ENCODE results near the gene TMF1.

TMF1 gene

DNA sequence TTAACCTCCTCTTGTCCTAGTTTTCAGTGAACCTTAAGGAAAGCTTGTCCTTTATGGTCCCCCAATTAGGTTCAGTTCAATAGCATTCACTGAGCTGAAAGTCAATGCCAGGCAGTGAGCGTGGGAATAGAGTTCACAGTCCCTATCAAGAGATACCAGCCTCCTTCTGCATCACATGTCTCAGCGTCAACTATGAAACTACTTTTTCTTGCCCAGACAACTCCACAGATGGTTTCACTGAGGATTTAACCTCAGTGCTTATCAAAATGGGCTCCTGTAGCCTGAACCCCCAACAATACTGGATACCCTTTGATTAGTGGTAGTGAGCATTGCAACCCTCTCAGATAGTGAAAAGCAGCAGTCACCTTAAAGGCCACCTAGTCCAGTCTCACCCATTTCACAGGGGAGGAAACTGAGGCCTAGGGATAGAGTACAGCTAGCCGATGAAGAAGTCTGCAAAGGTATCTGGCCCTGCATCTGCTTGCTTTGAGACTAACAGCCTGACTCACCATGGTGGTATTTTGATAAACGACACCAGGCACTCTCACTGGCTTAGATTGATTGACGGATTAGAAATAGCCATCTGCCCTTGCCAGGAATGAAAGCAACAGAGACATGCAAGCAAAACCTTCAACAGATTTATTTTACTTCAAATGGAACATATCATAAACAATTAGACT lies 29.6 kb upstream of the TMF1 start:
- DNase-seq (ENCODE audit: low spot score) = peak; percentile 35

DNA sequence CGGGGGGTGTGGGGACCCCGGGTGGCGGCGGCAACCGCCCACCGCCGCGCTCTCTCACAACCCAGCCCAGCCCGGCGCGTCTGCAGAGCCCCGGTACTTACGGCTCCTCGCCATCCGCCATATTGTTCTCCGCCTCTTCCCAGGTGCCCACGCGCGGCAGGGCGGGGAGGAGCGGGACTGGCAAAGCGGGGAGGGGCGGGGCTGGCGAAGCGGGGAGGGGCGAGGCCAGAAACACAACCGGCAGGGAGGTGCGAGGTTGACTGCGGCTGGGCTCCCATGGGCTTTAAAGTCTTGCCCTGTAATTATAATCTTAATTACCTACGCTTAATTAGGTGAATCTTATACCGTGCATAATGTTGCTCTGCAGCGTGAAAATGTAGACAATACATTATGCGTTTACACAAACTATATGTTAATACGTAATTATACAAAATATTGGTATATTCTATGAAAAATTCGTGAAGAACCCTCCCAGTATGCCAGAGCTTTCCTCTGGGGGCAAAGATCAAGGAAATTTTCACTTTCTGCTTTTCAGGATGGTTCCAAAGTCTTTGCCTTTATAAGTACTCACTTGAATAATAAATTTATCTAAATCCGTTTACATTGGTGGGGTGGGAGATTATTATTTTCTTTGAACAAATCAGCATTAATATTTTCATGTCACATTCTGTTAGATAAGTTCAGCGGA lies 28.2 kb upstream of the TMF1 start, which contains the start of gene UBA3:
TSS of gene UBA3 (minus strand) at position 133 of the 688 bp plus-strand sequence. CDS start at position 121, 12 bp downstream.
- peak; percentile 90 for DNase-seq (ENCODE audit: low spot score)

DNA sequence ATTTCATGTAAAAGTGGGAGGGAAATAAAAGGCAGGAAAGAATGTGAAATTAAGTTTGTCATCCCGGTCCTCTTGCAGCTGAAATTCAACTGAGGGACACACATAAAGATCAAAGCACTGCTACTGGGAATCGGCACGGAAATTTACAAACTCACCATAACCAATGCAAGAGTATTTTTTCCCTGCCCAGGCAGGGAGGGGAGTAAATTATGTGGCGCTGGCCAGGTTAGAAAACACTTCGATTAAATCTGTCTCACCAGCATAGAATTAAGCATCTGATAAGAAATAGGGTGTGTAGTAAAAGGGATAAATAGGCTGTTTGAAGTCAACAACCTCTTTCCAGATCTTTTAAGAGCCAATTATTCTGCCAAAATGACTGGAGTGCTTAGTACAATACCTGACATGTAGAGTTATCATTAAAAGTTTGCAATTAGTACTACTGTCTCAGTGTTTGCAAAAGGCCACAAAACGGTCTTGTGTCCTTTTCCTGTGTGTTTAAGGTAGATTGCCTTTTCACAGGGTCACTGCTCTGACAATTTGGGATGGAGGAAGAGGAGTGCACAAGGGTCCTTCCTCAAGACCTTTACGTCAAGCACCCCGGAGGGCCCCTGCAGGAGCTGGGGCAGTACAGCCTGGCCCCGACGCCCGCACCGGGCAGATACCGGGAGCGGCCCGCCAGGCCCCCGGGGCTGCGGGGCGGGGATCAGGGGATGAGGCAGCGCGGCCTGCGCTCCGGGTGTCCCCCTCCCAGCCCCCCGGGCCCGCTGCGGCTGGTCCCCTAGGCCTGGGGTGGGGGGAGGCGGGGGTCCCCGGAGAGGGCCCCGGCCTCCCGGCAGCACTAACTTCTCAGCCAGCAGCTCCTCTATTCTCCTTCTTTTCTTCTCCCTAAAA lies 27.4 kb upstream of the TMF1 start:
- peak; percentile 18 for DNase-seq (ENCODE audit: low spot score)

DNA sequence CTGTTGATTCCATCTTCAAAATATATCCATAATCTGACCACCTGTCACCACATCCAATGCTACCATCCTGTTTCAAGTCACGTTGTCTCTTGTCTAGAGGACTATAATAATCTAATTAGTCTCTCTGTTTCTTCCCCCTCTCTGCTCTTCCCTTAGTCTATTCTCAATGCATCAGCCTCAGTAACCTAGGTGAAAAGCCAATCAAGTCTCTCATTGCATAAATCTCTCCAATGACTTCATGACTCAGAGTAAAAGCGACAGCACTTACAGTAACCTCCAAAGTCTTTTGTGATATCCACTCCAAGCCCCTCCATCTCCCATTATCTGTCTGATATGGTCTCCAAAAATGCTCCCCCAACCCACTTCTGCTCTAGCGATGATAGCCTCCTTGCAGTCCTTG lies 20.8 kb upstream of the TMF1 start:
- DNase-seq (ENCODE audit: low spot score) = no peak

DNA sequence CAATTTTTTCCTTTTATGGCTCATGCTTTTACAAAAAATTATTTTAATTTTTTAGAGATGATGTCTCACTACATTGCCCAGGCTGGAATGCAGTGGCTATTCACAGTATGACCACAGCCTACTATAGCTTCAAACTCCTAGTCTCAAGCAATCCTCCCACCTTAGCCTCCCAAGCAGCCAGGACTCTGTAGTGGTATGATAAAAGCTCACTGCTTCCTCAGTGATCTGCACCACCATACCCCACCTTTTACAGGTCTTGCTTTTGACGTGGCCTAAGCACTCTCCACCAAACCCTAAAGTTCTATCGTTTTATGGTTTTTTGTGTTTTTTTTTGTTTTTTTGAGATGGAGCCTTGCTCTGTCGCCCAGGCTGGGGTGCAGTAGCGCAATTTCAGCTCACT lies 14.0 kb upstream of the TMF1 start:
- DNase-seq (ENCODE audit: low spot score) = no peak

DNA sequence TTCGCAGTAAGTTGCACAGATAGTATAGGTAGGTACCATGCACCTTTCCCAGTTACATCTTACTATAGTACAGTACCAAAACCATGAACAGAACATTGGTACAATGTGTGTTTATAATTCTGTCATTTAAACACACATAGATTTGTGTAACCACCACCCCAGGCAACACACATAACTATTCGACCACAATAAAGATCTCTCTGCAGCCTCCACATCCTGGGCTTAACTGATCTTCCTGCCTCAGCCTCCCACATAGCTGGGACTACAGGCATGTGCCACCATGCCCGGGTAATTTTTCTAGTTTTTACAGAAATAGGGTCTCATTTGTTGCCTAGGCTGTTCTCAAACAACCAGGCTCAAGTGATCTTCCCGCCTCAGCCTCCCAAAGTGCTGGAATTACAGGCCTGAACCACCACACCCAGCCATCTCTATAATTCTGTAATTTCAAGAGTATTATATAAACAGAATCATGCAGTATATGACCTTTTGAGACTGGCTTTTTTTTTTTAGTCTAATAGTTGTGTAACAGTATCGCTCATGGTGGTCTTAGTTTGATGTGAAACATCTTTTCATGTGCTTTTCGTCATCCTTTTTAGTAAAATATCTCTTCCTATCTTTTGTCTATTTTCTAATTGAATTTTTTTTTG lies 13.3 kb upstream of the TMF1 start:
- DNase-seq (ENCODE audit: low spot score) = peak; percentile 45

DNA sequence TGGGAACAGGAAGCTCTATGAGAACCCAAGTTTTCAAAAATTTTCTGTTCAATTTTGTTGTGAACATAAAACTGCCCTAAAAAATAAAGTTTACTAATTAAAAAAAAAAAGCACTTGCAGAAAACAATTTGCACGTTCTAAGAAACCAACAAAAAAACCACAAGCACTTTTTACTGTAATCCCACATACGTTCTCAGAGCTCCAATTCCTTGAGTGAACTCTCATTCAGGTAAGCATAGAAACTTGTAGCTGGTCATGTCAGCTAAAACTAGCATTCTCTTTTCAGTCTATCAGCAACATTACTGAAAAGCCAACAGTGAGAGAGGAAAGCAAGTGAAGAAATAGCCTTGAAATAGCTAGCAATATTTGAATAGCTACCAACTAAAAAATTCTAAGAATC lies 11.5 kb upstream of the TMF1 start:
- peak; percentile 69 for DNase-seq (ENCODE audit: low spot score)

DNA sequence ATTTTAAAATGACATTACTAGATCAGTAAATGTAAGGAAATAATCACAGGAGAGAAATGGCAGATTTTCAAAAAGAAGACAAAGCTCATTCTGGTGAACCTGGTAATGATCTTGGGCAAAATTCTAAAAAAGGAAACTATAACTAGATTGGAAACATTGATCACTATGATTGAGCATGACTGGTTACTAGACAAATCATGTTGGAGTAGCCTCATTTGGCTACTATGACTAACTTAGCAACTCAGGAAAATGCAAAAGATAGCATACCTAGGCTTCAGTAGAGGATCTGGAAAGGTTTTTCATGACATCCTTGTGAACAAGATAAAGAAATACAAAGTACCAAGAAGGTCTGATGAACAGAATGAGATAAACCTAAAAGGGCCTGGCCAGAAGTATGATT lies 7.6 kb upstream of the TMF1 start:
- DNase-seq (ENCODE audit: low spot score) = no peak

DNA sequence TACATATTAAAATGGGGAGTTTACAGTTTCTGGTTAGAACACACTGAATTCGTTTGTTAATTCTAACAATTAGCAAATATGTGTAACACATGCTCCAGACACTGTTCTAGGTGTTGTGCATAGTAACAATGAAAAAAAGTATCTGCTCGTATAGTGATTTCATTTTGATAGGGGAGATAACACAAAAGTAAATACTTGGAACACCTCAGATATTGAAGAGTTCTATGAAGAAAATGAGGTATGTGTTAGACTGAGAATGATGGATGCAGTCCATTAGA lies 6.8 kb upstream of the TMF1 start:
- DNase-seq (ENCODE audit: low spot score) = no peak

DNA sequence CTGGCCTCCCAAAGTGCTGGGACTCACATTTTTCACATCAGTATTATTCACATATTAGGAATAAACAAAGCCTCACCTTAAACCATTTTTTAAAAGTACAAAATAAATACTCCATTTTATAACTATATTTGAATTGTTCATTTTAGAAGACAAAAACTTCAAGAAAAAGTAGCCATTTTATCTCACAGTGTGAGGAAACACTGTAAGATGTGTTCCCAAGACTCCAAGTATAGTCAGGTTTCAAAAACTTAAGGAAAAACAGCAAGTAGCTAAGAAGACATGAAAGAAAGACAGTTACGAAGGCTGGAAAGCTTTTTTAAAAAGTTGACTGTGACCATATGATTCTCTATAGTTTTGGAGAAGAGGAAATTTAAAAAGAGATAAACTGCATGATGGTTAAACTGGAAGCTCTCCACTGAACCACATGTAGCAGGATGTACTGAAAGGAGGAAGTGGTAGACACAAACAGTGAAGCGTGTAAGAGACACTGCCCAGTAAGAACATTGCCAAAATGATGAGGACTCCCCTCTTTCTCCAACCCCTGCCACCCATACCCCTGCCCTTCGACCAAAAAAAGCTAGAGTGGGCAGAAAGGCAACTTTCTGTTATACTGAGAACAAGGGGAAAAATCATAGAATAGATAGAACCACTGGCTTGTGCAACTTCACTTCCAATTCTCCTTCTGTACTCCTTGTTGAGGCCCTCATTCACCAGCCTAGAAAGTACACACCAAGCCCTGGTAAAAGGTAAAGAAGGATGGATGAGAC lies 6.2 kb upstream of the TMF1 start:
- peak; percentile 25 for DNase-seq (ENCODE audit: low spot score)

DNA sequence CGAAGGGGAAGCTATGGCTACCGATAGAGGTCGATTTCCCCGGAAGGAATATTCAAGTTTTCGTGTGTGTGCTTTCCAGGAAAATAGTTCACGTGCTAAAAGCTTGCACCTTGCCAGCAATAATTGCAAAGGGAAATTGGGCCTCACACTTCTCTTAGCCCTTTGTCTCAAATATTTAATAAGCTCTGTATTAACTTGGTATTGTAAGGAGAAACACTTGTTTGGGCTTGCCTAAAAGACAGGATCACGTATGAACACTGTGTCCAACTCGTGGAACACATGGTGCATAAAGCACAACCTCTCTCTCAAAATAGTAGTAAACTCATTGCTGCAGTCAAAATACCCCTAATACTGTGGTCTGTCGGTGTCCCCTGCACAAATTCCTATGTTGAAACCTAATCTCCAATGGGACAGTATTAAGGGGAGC lies 352 bp upstream of the TMF1 start:
- no peak for DNase-seq (ENCODE audit: low spot score)

DNA sequence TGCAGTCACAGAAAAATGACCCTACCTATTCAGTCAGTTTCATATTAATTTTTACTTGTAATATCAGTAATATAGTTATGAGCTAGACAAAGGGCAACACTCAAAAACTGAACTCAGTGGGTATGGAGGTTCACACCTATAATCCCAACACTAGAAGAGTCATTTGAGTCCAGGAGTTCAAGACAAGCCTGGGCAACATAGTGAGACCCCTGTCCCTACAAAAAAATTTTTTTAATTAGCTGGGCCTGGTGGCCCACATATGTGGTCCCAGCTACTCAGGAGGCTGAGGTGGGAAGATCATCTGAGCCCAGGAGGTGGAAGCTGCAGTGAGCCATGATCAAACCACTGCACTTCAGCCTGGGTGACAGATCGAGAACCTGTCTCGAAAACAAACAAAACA lies 3.1 kb downstream of the TMF1 start:
- DNase-seq (ENCODE audit: low spot score) = no peak

DNA sequence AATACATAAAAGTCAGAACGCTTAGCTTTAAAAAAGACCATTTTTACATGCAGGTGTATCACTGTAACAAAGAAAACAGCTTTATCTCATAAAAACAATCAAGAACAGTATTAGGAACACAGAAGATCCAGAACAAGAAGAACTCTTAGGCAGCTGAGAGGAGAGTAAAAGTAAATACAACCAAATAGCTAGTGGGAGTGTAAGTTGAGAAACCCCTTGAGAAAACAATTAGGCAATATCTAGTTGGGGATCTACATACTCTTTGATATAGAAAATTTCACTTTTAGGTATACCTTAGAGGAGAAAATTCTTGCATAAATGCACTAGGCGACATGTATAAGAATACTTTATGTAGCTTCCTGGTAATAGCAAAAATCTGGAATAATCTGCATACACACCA lies 7.5 kb downstream of the TMF1 start:
- no peak for DNase-seq (ENCODE audit: low spot score)

DNA sequence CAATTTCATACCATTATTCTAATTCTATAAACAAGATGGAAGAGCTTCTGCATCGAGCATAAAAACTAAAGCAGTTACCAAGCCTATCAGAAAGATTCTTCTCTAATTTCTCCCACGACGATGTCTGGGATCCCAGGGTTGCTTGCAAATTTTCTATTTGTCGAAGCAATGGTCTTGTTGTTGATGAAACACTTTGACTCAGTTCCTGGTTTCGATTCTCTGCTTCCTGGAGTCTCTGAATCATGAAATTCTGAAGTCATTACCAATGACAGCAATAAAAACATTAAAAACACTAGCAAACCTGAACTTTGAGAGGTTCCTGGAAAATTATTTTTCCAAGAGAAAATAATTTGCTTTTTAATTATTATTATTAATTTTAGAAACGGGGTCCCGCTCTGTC lies 18.7 kb downstream of the TMF1 start:
- no peak for DNase-seq (ENCODE audit: low spot score)

DNA sequence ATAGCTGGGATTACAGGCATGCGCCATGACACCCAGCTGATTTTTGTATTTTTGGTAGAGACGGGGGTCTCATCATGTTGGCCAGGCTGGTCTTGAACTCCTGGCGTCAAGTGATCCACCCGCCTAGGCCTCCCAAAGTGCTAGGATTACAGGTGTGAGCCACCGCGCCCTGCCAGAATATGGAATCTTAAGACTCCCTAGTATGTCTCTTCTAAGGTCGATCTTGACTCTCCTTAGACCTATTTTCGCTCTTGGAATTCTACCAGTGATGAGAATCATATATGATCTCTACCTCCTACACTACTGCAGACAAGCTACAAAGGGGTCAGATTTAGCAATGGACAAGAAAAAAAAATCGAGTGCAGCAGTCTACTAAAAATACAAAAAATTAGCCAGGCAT lies 19.4 kb downstream of the TMF1 start:
- no peak for DNase-seq (ENCODE audit: low spot score)

DNA sequence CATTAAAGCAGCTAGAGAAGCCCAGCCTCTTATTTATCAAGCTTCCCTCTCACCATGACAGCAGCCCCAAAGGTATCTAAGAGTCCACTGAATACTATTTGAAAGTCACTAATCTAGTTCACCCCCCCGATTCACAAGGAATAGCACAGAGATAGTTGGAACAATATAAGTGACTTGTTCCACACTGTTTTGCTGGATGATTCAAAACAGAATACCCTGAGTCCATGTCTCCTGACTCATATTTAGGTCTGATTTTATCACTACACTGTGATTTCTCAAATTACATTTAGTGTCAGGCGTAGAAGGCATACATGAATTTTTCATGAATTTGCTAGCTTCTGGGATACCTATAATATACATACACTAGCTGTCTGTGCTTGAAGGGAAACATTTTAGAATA lies 20.0 kb downstream of the TMF1 start:
- DNase-seq (ENCODE audit: low spot score) = no peak

DNA sequence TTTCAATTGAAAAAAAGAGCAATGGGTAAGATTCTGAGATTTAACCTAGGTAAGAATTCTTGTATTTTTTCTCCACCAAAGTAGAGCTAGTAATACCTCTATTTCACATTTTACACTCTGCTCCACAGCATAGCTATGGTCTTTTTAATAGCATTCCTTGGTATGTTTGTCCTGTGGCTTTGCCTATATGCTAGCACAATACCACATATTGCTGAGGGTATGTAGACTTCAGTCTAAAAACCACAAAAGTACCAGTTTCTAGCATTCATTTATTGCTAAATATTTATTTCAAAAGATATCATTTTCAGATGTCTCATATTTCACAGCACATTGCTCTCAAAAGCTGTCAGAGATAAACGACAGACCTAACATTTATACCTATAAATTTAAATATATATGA lies 20.5 kb downstream of the TMF1 start:
- no peak for DNase-seq (ENCODE audit: low spot score)

DNA sequence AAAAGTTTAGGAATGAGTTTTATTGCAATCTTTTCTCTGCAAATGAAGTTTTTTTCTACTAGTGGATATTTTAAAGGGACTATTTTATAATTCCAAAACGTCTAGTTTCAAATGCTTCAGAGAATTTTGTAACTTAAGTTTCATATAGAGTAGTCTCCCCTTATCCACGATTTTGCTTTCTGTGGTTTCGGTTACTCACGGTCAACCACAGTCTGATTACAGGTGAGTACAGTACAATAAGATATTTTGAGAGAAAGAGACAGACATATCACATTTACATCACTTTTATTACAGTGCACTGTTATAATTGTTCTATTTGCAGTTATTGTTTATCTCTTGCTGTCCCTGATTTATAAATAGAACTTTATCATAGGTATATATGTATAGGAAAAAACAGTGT lies 31.3 kb downstream of the TMF1 start:
- DNase-seq (ENCODE audit: low spot score) = no peak

DNA sequence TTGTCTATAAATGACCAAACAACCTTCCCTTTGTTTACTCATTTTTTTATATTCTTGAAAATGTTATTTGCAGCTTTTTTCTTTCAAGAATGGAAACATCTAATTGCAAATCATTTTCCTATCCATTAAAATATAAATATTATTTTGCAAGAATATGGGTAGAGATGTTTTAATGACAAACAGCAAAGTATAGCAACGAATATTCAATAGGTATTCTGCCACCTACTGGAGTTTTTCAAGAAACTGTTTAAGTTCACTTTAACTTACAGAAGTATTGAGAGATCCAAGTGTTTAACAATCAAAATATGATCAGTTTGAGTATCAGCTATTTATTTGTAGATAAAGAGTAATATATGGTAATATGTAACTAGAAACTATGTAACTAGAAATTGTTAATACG lies 31.7 kb downstream of the TMF1 start:
- DNase-seq (ENCODE audit: low spot score) = peak; percentile 16

DNA sequence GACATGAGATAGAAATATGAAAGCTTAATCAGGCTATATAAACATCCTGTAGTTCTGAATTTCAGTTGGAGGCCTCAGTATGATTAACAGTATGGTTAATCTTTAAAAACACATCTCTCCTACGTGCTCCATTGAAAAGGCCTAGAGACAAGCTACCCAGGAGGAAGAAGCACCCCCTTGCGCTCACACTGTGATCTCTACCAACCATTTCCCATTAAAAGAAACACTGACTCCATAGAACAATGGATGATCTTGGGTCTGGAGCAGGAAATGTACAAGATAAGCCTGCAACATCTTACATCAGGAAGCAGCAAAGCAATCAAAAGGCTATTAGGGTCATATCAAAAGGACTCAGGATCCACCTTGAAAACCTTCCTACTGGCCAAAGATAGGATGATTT lies 35.2 kb downstream of the TMF1 start:
- no peak for DNase-seq (ENCODE audit: low spot score)

DNA sequence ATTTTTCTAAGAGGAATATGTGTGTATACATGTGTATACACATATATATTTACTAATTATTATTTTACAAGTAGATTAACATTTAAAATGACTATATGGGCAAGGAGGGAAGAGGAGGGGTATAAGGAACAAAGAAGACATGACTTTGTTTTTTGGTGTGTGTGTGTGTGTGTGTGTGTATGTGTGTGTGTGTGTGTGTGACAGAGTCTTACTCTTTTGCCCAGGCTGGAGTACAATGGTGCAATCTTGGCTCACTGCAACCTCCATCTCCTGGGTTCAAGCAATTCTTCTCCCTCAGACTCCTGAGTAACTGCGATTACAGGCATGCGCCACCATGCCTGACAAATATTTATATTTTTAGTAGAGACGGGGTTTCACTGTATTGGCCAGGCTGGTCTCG lies 36.0 kb downstream of the TMF1 start:
- DNase-seq (ENCODE audit: low spot score) = no peak

DNA sequence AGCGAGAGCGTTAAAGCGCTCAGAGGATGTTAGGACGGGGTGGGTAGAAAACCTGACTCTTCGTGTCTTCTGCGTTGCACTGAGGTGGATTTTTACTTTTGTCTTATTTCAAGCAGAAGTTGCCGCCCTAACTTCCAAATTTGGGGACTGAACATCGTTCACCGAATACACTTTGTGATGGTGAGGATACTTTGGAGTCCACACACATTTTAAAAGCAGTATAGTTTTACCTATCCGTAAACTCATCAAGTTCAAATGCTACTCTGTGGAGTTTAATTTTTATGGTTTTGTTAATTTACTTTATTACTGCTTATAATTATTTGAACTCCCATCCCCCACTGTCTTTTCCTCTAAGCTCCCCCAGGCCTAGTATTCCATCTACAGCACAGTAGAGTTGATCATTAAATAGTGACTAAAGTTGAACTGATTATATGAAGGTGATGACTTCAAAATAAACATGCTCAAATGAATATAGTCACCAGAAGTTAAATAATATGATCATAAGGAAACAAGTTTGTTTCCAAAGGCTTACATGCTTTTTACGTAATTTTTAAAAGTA lies 38.0 kb downstream of the TMF1 start:
- no peak for DNase-seq (ENCODE audit: low spot score)
